Mucosa of descending colon (tissue), 3 donors: Measurements from ENCODE around the gene SIRPA. TPM values are rescaled to one million over a fixed set of nuclear protein-coding genes. Genes with fewer than 3 reads are reported as not detected.

ENCODE experiments used
- ATAC-seq: fragments of 200-7000 bp; cut with Tn5 transposase; one replicate; pipeline ENCODE4 v1.9.1; 2020; ENCODE audit warnings: mild to moderate bottlenecking, moderate library complexity
- DNase-seq, 3 donors: peaks; one replicate each; pipeline ENCODE4 v3.0.0-alpha.2; 2020
- H3K36me3 ChIP-seq: fragments of 200-600 bp; one replicate; pipeline ENCODE4 v1.8.0; 2021; ENCODE audit warnings: low read depth, mild to moderate bottlenecking
- H3K4me1 ChIP-seq: fragments of 200-600 bp; one replicate; pipeline ENCODE4 v1.8.0; 2021; ENCODE audit warnings: low read depth, mild to moderate bottlenecking
- H3K4me3 ChIP-seq: fragments of 200-600 bp; one replicate; pipeline ENCODE4 v1.8.0; 2021; ENCODE audit warnings: mild to moderate bottlenecking
- H3K9me3 ChIP-seq: fragments of 200-600 bp; one replicate; pipeline ENCODE4 v1.8.0; 2021; ENCODE audit warnings: mild to moderate bottlenecking
- CTCF ChIP-seq: fragments of 200-600 bp; IDR thresholded peaks from one replicate; pipeline ENCODE4 v1.8.0; 2022; ENCODE audit warnings: antibody characterized with exemption, mild to moderate bottlenecking
- intact Hi-C, 2 donors: fragments of 100-400 bp; cut with DNase I in 1 of 2; cut with micrococcal nuclease in 1 of 2; formaldehyde crosslinking; loops; one replicate each; pipeline versions ENCODE4 v1.11.0 to v1.11.1; 2022; cut with DNase I, micrococcal nuclease
- total RNA-seq, 3 donors: library from RNA; stranded (reverse); fragmentation: NEBNext Ultra II Directional in 2 of 3; extraction: Animal tissue kit (Norgen Biotek cat#: 25700) in 2 of 3; gene quantifications; one replicate each; pipeline versions ENCODE4 v1.2.1 to v1.2.4, GENCODE V29; 2021 to 2023
- donor health status: DM: no; HTN: no; CAD: no; lungs with moderate emphysema.
- donor health status: DM: no; HTN: no; CAD: no.
- donor health status: DM: no; HTN: yes; CAD: no.

The SIRPA gene
- total RNA-seq, 3 donors from 2014 or later: 7.6 to 24.4 (median 14.1) TPM

- Histone ChIP-seq H3K4me3 (no peak overlapping the region), H3K36me3 (no peaks in the 10 kb centered on the region), H3K4me1 (no peaks in the 10 kb centered on the region), H3K9me3 (no peaks in the 10 kb centered on the region)
- intact Hi-C loops: no loop called here
- ATAC-seq: peak; percentile 49
- peak in 1 of 3 donors; percentile 48 for DNase-seq
- TF ChIP-seq CTCF: no peak
Observed at GRCh38 chr20:1848373-1848772, 46.8 kb upstream of the SIRPA start.

GRCh38 chr20:1851396-1851795, 43.8 kb upstream of the SIRPA start:
- no peak for TF ChIP-seq CTCF
- H3K36me3 ChIP-seq: no peaks in the 10 kb centered on the region
- ATAC-seq (no peak), DNase-seq (no peak)
- H3K4me1 ChIP-seq: no peaks in the 10 kb centered on the region
- H3K9me3 ChIP-seq: no peaks in the 10 kb centered on the region
- H3K4me3 ChIP-seq: no peak overlapping the region
- intact Hi-C loops: no loop called here

GRCh38 chr20:1853473-1853872, 41.7 kb upstream of the SIRPA start:
- H3K4me3 ChIP-seq: no peak overlapping the region
- TF ChIP-seq CTCF: no peak
- H3K4me1 ChIP-seq: no peaks in the 10 kb centered on the region
- H3K36me3 ChIP-seq: no peaks in the 10 kb centered on the region
- DNase-seq (no peak), ATAC-seq (no peak)
- intact Hi-C loops: no loop called here
- no peaks in the 10 kb centered on the region for H3K9me3 ChIP-seq

GRCh38 chr20:1854246-1854645, 41.0 kb upstream of the SIRPA start:
- TF ChIP-seq CTCF: no peak
- ATAC-seq (no peak), DNase-seq (no peak)
- Histone ChIP-seq H3K36me3 (no peaks in the 10 kb centered on the region), H3K4me3 (no peak overlapping the region), H3K4me1 (no peaks in the 10 kb centered on the region), H3K9me3 (no peaks in the 10 kb centered on the region)
- intact Hi-C loops: no loop called here

GRCh38 chr20:1855109-1855508, 40.1 kb upstream of the SIRPA start:
- intact Hi-C loops: no loop called here
- DNase-seq (no peak), ATAC-seq (peak; percentile 38)
- no peaks in the 10 kb centered on the region for H3K36me3 ChIP-seq
- H3K4me3 ChIP-seq: no peak overlapping the region
- no peaks in the 10 kb centered on the region for H3K9me3 ChIP-seq
- H3K4me1 ChIP-seq: no peaks in the 10 kb centered on the region
- no peak for TF ChIP-seq CTCF

GRCh38 chr20:1855690-1856089, 39.5 kb upstream of the SIRPA start:
- DNase-seq: no peak
- no peak for TF ChIP-seq CTCF
- no peak overlapping the region for H3K4me3 ChIP-seq
- intact Hi-C loops: no loop called here
- H3K4me1 ChIP-seq: no peaks in the 10 kb centered on the region
- no peak for ATAC-seq
- H3K9me3 ChIP-seq: no peaks in the 10 kb centered on the region
- no peaks in the 10 kb centered on the region for H3K36me3 ChIP-seq
